Endothelial cell of umbilical vein (primary cell): ENCODE data around the gene LCE3A. TPM values are rescaled to one million over a fixed set of nuclear protein-coding genes. Genes with fewer than 3 reads are reported as not detected.

Experiments
- BruUV-seq: library from RNA; stranded (reverse); fragments of 400-500 nt; replicated peaks from 2 replicates; lab custom pipeline; 2021; lab: Mats Ljungman, UMichigan
- CTCF ChIA-PET: fragments of 300-600, 350-600 bp; sonication (Branson Sonifier 250); formaldehyde crosslinking; loops from one replicate; lab custom pipeline; 2021; ENCODE audit warnings: antibody characterized with exemption, inconsistent platforms; lab: Charles Lee
- POLR2A ChIA-PET: fragments of 300-600, 350-600 bp; sonication (Branson Sonifier 250); formaldehyde crosslinking; loops from one replicate; lab custom pipeline; 2021; ENCODE audit warnings: antibody characterized with exemption, inconsistent platforms; lab: Charles Lee
- DNase-seq: peaks from one replicate; pipeline ENCODE4 v3.0.0-alpha.2; 2011; ENCODE audit warnings: low read depth, low spot score
- FAIRE-seq: peaks from 2 replicates; lab custom pipeline; 2011; peaks lifted over from hg19 to GRCh38; lab: Jason Lieb, UNC
- H2AFZ ChIP-seq: 2 replicates; pipeline ENCODE4 v1.6.0; 2012; ENCODE audit warnings: low read depth, low read length, control low read depth, inconsistent platforms
- H3K27ac ChIP-seq: 2 replicates; pipeline ENCODE4 v1.5.1; 2011; ENCODE audit warnings: low read depth, mild to moderate bottlenecking, control low read depth, low read length, moderate library complexity; ENCODE audit not compliant: insufficient read depth
- H3K27me3 ChIP-seq, 2 experiments: 2 replicates each; pipeline versions ENCODE4 v1.6.0 to v1.6.1; 2011; ENCODE audit warnings: low read length in 2 of 2, mixed read lengths in 1 of 2; ENCODE audit not compliant: control insufficient read depth in 2 of 2, insufficient read depth in 2 of 2
- H3K36me3 ChIP-seq, 2 experiments: 2 replicates in 1 of 2; 3 replicates in 1 of 2; pipeline ENCODE4 v1.5.1; 2011; ENCODE audit warnings: low read length in 2 of 2, mild to moderate bottlenecking in 1 of 2, moderate library complexity in 1 of 2; ENCODE audit not compliant: control insufficient read depth in 2 of 2, insufficient read depth in 2 of 2; ENCODE audit errors: extremely low read depth in 1 of 2
- H3K4me1 ChIP-seq: 3 replicates; pipeline ENCODE4 v1.5.1; 2011; ENCODE audit warnings: mild to moderate bottlenecking, low read length; ENCODE audit not compliant: control insufficient read depth, insufficient read depth; ENCODE audit errors: extremely low read depth
- H3K4me2 ChIP-seq: 2 replicates; pipeline ENCODE4 v1.6.1; 2011; ENCODE audit warnings: low read length, control low read depth, mixed read lengths; ENCODE audit not compliant: insufficient read depth
- H3K4me3 ChIP-seq, 3 experiments: fragments of 200-600 bp in 1 of 3; sonication (generic), shearing (Covaris generic) in 1 of 3; replicated peaks in 1 of 3; 2 replicates each; pipeline ENCODE4 v1.5.1; 2011 to 2016; ENCODE audit warnings: control low read depth in 3 of 3, low read length in 3 of 3, mild to moderate bottlenecking in 2 of 3, inconsistent platforms in 1 of 3, low read depth in 1 of 3, moderate library complexity in 1 of 3; ENCODE audit not compliant: insufficient read depth in 1 of 3
- H3K79me2 ChIP-seq: 2 replicates; pipeline ENCODE4 v1.6.0; 2012; ENCODE audit warnings: low read length, inconsistent platforms; ENCODE audit not compliant: control insufficient read depth, insufficient read depth
- H3K9ac ChIP-seq: replicated peaks from 2 replicates; pipeline ENCODE3; 2011; ENCODE audit warnings: low read length, control low read depth; ENCODE audit not compliant: insufficient read depth; ENCODE audit errors: extremely low read depth
- H3K9me1 ChIP-seq: replicated peaks from 3 replicates; pipeline ENCODE4 v1.6.0; 2011; ENCODE audit warnings: mild to moderate bottlenecking, low read length; ENCODE audit not compliant: control insufficient read depth, insufficient read depth; ENCODE audit errors: extremely low read depth
- H3K9me3 ChIP-seq: replicated peaks from 2 replicates; pipeline ENCODE4 v1.5.1; 2012; ENCODE audit warnings: low read length, inconsistent platforms; ENCODE audit not compliant: control insufficient read depth, insufficient read depth
- H4K20me1 ChIP-seq: replicated peaks from 2 replicates; pipeline ENCODE3; 2011; ENCODE audit warnings: mild to moderate bottlenecking, low read length; ENCODE audit not compliant: control insufficient read depth, insufficient read depth; ENCODE audit errors: extremely low read depth
- CTCF ChIP-seq, 2 donors: IDR thresholded peaks; 1 replicate in 1 of 2; 2 replicates in 1 of 2; pipeline ENCODE4 v1.5.1; 2011; ENCODE audit warnings: low read length in 2 of 2, mild to moderate bottlenecking in 2 of 2, moderate library complexity in 2 of 2, control low read depth in 1 of 2, inconsistent platforms in 1 of 2, low read depth in 1 of 2; ENCODE audit not compliant: insufficient read depth in 1 of 2; ENCODE audit errors: extremely low read depth in 1 of 2
- EZH2 ChIP-seq: IDR thresholded peaks from 2 replicates; pipeline ENCODE4 v1.6.1; 2012; ENCODE audit warnings: borderline replicate concordance, low read depth, mild to moderate bottlenecking, moderate library complexity, low read length, inconsistent platforms; ENCODE audit not compliant: severe bottlenecking
- FOS ChIP-seq: IDR thresholded peaks from 2 replicates; pipeline ENCODE4 v1.6.1; 2011; ENCODE audit warnings: mild to moderate bottlenecking, low read length, moderate library complexity, borderline replicate concordance; ENCODE audit not compliant: insufficient read depth
- GATA2 ChIP-seq: IDR thresholded peaks from 2 replicates; pipeline ENCODE4 v1.7.0; 2011; ENCODE audit warnings: low read depth, mild to moderate bottlenecking, moderate library complexity, mixed read lengths, low read length; ENCODE audit not compliant: insufficient read length, insufficient read depth
- JUN ChIP-seq: IDR thresholded peaks from 2 replicates; pipeline ENCODE4 v1.6.1; 2011; ENCODE audit warnings: borderline replicate concordance, low read depth; ENCODE audit not compliant: insufficient read length, insufficient read depth
- MAX ChIP-seq: IDR thresholded peaks from 2 replicates; pipeline ENCODE4 v1.6.1; 2011; ENCODE audit not compliant: insufficient read depth, insufficient read length
- MYC ChIP-seq: IDR thresholded peaks from one replicate; pipeline ENCODE4 v1.6.1; 2011; ENCODE audit warnings: mild to moderate bottlenecking, low read depth, low read length
- POLR2A ChIP-seq: IDR thresholded peaks from 2 replicates; pipeline ENCODE4 v1.6.1; 2012; ENCODE audit warnings: low read depth, mild to moderate bottlenecking, control low read depth, low read length
- POLR2AphosphoS5 ChIP-seq: IDR thresholded peaks from 2 replicates; pipeline ENCODE4 v1.6.1; 2012; ENCODE audit warnings: low read depth, mild to moderate bottlenecking, control low read depth, low read length, moderate library complexity; ENCODE audit not compliant: insufficient read depth
- dilution Hi-C: fragments of 300-500 bp; cut with MboI; formaldehyde crosslinking; loops from one replicate; pipeline ENCODE4 v1.15.0; 2019; ENCODE audit warnings: low sequenced_read_pairs; ENCODE audit not compliant: extremely low pct_ligation_motif_present
- intact Hi-C: fragments of 100-400 bp; cut with micrococcal nuclease; formaldehyde crosslinking; loops from one replicate; pipeline ENCODE4 v1.10.0; 2022
- polyA plus RNA-seq, 4 experiments: library from polyadenylated mRNA; depleted of rRNA in 3 of 4; stranded (reverse) in 3 of 4; unstranded in 1 of 4; fragments of >200 nt; gene quantifications; 2 replicates each; pipeline versions ENCODE4 v1.2.1 to v1.2.3, GENCODE V29; 2011 to 2012; ENCODE audit warnings: missing spikeins in 1 of 4
- total RNA-seq: library from RNA; stranded (reverse); gene quantifications from 2 replicates; pipeline ENCODE4 v1.2.3, GENCODE V29; 2021

Gene LCE3A
- total and polyA plus RNA-seq, 2 donors (not counting 3 experiments of a cell fraction or from before 2014, with no cell fraction given), result not detected

GRCh38 chr1:152582647-152583046, 40.3 kb downstream of the LCE3A start:
- no peak for FAIRE-seq
- dilution Hi-C loops (no loop called here), intact Hi-C loops (no loop called here)
- no peak for DNase-seq
- H3K9ac ChIP-seq, result no peak overlapping the region
- no peaks in the 10 kb centered on the region for H4K20me1 ChIP-seq
- BruUV-seq, result no TSS peak
- no peak overlapping the region for H3K27ac ChIP-seq
- no peaks in the 10 kb centered on the region for H3K4me1 ChIP-seq
- no peak overlapping the region for H2AFZ ChIP-seq
- no peaks in the 10 kb centered on the region for H3K79me2 ChIP-seq
- no peak overlapping the region for H3K4me2 ChIP-seq
- H3K27me3 ChIP-seq, result no peaks in the 10 kb centered on the region
- POLR2A ChIA-PET, result no interaction called here
- TF ChIP-seq FOS (no peak), GATA2 (no peak), POLR2A (no peak), CTCF (IDR thresholded peaks at IDR 0.05; ENCODE audit: extremely low read depth in 1 of 2, insufficient read depth in 1 of 2, low read depth in 1 of 2, low read length in 2 of 2) (no peak), MYC (no peak), MAX (no peak), JUN (no peak), EZH2 (no peak), POLR2AphosphoS5 (no peak)
- CTCF ChIA-PET, result no interaction called here
- H3K9me1 ChIP-seq, result no peaks in the 10 kb centered on the region
- H3K9me3 ChIP-seq, result peaks cover 2% of the 10 kb centered on the region
- no peaks in the 10 kb centered on the region for H3K36me3 ChIP-seq
- no peak overlapping the region for H3K4me3 ChIP-seq
